ENCODE measurements around the gene GPX5.

The GPX5 gene

DNA sequence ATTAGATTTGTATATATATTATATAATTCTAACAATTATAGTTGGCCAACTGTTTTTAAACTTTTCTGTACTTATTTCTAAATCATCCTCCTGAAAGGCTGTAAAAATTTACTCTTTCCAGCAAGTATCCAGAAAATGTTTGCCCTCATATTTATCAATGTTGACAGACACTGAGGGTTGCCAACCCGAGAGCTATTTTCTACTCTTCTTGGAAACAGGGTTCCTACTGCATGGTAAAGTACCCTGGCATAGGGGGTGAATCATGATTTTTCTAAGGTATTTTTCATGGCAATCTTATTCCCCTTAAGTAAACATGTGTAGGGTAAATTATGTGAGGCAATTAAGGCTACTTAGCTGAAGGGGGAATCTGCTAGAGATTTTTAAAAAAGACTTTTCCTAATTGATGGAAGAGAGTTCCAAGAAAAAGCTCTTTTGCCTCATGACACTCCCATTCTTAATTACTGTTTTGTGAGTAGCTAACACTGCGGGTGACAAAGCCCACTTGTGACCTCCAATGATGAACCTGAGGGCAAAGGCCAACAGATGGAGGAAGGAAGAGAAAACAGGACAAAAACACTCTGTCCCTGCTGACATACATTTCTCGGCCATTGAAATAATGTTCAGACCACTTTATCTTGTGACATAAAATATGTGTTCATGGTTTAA, 37.9 kb downstream of the GPX5 start:
- Histone ChIP-seq H3K9ac (ENCODE audit: low read depth, low read length, poor library complexity, severe bottlenecking) (no peak overlapping the region), H3K9me2 (replicated peaks; ENCODE audit: low read depth, low read length) (no peaks in the 10 kb centered on the region), H4K20me1 (ENCODE audit: insufficient read depth, low read length, poor library complexity, severe bottlenecking) (no peaks in the 10 kb centered on the region), H3K9me3 (ENCODE audit: insufficient read depth, low read depth, low read length) (no peaks in the 10 kb centered on the region), H3K4me3 (ENCODE audit: low read length, poor library complexity, severe bottlenecking) (no peak overlapping the region), H3K36me3 (ENCODE audit: insufficient read depth, low read length) (no peaks in the 10 kb centered on the region), H3K27me3 (ENCODE audit: insufficient read depth, low read length, poor library complexity, severe bottlenecking) (no peaks in the 10 kb centered on the region), H2AFZ (ENCODE audit: low read length) (no peak overlapping the region), H3F3A (ENCODE audit: low read depth) (no peaks in the 10 kb centered on the region), H3K4me1 (ENCODE audit: insufficient read depth, low read length, poor library complexity, severe bottlenecking) (no peaks in the 10 kb centered on the region), H3K79me2 (ENCODE audit: insufficient read depth, low read length) (no peaks in the 10 kb centered on the region), H3K4me2 (ENCODE audit: low read depth, low read length, poor library complexity, severe bottlenecking) (no peak overlapping the region)
- TF ChIP-seq EZH2phosphoT487 (IDR thresholded peaks at IDR 0.05; ENCODE audit: borderline replicate concordance), result no peak
- TF ChIP-seq, protein P1, sequence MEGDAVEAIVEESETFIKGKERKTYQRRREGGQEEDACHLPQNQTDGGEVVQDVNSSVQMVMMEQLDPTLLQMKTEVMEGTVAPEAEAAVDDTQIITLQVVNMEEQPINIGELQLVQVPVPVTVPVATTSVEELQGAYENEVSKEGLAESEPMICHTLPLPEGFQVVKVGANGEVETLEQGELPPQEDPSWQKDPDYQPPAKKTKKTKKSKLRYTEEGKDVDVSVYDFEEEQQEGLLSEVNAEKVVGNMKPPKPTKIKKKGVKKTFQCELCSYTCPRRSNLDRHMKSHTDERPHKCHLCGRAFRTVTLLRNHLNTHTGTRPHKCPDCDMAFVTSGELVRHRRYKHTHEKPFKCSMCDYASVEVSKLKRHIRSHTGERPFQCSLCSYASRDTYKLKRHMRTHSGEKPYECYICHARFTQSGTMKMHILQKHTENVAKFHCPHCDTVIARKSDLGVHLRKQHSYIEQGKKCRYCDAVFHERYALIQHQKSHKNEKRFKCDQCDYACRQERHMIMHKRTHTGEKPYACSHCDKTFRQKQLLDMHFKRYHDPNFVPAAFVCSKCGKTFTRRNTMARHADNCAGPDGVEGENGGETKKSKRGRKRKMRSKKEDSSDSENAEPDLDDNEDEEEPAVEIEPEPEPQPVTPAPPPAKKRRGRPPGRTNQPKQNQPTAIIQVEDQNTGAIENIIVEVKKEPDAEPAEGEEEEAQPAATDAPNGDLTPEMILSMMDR (conservative IDR thresholded peaks at IDR 0.05; ENCODE audit: low read length), result no peak

DNA sequence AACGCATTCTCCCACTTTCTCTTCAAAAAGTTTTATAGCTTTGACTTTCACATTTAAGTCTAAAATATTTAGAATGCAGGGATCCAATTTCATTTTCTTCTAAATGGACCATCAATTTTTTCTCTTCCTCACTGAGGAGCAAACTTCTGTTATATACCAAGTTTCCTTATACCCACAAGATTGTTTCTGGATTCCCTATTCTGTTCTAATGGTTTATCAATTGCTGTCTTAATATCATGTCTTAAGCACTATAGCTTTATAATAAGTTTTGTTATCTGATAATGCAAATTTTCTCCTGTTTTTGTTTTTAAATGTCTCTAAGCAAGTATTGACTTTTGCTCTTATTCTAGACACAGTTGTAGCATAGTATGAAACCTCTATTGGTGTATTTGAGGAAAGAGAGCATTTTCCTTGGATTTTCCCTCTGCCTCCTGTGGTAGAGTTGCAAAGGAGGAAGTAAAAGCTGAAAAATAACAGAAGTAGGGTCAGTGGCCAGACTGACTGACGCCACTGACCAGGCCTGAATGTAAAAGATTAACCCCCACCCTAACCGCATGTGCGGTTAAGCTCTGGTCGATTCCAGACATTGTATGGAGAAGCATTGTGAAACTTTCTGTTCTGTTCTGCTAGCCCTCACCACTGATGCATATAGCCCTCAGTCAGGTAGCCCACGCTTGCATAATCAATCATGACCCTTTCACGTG, 40.3 kb downstream of the GPX5 start:
- no peak overlapping the region for H2AFZ ChIP-seq (ENCODE audit: low read length)
- H3K79me2 ChIP-seq (ENCODE audit: insufficient read depth, low read length), result no peaks in the 10 kb centered on the region
- H3K4me1 ChIP-seq (ENCODE audit: insufficient read depth, low read length, poor library complexity, severe bottlenecking), result no peaks in the 10 kb centered on the region
- no peak overlapping the region for H3K4me3 ChIP-seq (ENCODE audit: low read length, poor library complexity, severe bottlenecking)
- no peak for TF ChIP-seq EZH2phosphoT487 (IDR thresholded peaks at IDR 0.05; ENCODE audit: borderline replicate concordance)
- TF ChIP-seq, protein P1 (conservative IDR thresholded peaks at IDR 0.05; ENCODE audit: low read length), result no peak
- no peaks in the 10 kb centered on the region for H3K36me3 ChIP-seq (ENCODE audit: insufficient read depth, low read length)
- no peak overlapping the region for H3K9ac ChIP-seq (ENCODE audit: low read depth, low read length, poor library complexity, severe bottlenecking)
- H3K9me3 ChIP-seq (ENCODE audit: insufficient read depth, low read depth, low read length), result no peaks in the 10 kb centered on the region
- H4K20me1 ChIP-seq (ENCODE audit: insufficient read depth, low read length, poor library complexity, severe bottlenecking), result no peaks in the 10 kb centered on the region
- H3K4me2 ChIP-seq (ENCODE audit: low read depth, low read length, poor library complexity, severe bottlenecking), result no peak overlapping the region
- H3F3A ChIP-seq (ENCODE audit: low read depth), result no peaks in the 10 kb centered on the region
- H3K27me3 ChIP-seq (ENCODE audit: insufficient read depth, low read length, poor library complexity, severe bottlenecking), result no peaks in the 10 kb centered on the region
- no peaks in the 10 kb centered on the region for H3K9me2 ChIP-seq (replicated peaks; ENCODE audit: low read depth, low read length)

DNA sequence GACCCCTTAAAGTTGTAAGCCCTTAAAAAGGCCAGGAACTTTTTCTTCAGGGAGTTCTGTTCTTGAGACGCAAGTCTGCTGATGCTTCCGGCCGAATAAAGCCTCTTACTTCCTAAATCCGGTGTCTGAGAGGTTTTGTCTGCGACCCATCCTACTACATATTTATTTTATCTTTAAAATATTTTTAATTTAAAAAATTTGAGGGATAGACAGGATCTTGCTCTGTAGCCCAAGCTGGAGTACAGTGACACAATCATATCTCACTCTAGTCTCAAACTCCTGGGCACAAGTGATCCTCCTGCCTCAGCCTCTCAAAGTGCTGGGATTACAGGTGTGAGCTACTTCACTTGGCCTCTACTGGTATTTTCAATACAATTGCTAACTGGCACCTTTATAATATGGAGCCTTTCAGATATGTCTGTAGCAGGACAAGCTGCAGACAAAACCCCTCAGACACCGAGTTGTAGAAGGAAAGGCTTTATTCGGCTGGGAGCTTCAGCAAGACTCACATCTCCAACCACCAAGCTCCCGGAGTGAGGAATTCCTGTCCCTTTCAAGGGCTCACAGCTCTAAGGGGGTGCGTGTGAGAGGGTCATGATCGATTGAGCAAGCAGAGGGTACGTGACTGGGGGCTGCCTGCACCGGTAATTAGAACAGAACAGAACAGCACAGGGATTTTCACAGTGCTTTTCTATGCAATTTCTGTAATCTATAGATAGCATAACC, 41.0 kb downstream of the GPX5 start:
- H3K9me2 ChIP-seq (replicated peaks; ENCODE audit: low read depth, low read length), result no peaks in the 10 kb centered on the region
- no peak overlapping the region for H3K4me2 ChIP-seq (ENCODE audit: low read depth, low read length, poor library complexity, severe bottlenecking)
- no peaks in the 10 kb centered on the region for H4K20me1 ChIP-seq (ENCODE audit: insufficient read depth, low read length, poor library complexity, severe bottlenecking)
- H3K4me3 ChIP-seq (ENCODE audit: low read length, poor library complexity, severe bottlenecking), result no peak overlapping the region
- no peaks in the 10 kb centered on the region for H3K27me3 ChIP-seq (ENCODE audit: insufficient read depth, low read length, poor library complexity, severe bottlenecking)
- H3F3A ChIP-seq (ENCODE audit: low read depth), result no peaks in the 10 kb centered on the region
- H3K4me1 ChIP-seq (ENCODE audit: insufficient read depth, low read length, poor library complexity, severe bottlenecking), result no peaks in the 10 kb centered on the region
- H3K79me2 ChIP-seq (ENCODE audit: insufficient read depth, low read length), result no peaks in the 10 kb centered on the region
- no peak overlapping the region for H3K9ac ChIP-seq (ENCODE audit: low read depth, low read length, poor library complexity, severe bottlenecking)
- no peak overlapping the region for H2AFZ ChIP-seq (ENCODE audit: low read length)
- H3K36me3 ChIP-seq (ENCODE audit: insufficient read depth, low read length), result no peaks in the 10 kb centered on the region
- TF ChIP-seq EZH2phosphoT487 (IDR thresholded peaks at IDR 0.05; ENCODE audit: borderline replicate concordance), result no peak
- TF ChIP-seq, protein P1 (conservative IDR thresholded peaks at IDR 0.05; ENCODE audit: low read length), result no peak
- H3K9me3 ChIP-seq (ENCODE audit: insufficient read depth, low read depth, low read length), result no peaks in the 10 kb centered on the region
